Neutrophil (primary cell): Measurements from ENCODE around the gene RXFP1.

Source experiments
- H3K27ac ChIP-seq: fragments of 200-600 bp; sonication (generic); 2 replicates; pipeline ENCODE4 v1.5.1; 2016; ENCODE audit warnings: mild to moderate bottlenecking, moderate library complexity
- H3K27me3 ChIP-seq: fragments of 200-600 bp; sonication (generic); 2 replicates; pipeline ENCODE4 v1.6.0; 2016; ENCODE audit warnings: mild to moderate bottlenecking
- H3K36me3 ChIP-seq: fragments of 200-600 bp; sonication (generic); 2 replicates; pipeline ENCODE4 v1.5.1; 2017
- H3K4me1 ChIP-seq, 2 experiments: fragments of 200-600 bp in 1 of 2; sonication (generic) in 1 of 2; 1 replicate in 1 of 2; 2 replicates in 1 of 2; pipeline versions ENCODE4 v1.5.1 to v1.6.1; 2013 to 2016; ENCODE audit warnings: low read depth in 1 of 2, low read length in 1 of 2, mild to moderate bottlenecking in 1 of 2, moderate library complexity in 1 of 2; ENCODE audit not compliant: control insufficient read depth in 1 of 2, insufficient read depth in 1 of 2
- H3K4me3 ChIP-seq, 2 experiments: fragments of 200-600 bp in 1 of 2; sonication (generic) in 1 of 2; 1 replicate in 1 of 2; 2 replicates in 1 of 2; pipeline ENCODE4 v1.5.1; 2013 to 2016; ENCODE audit warnings: low read depth in 1 of 2, low read length in 1 of 2, mild to moderate bottlenecking in 1 of 2, moderate library complexity in 1 of 2
- H3K9me3 ChIP-seq: fragments of 200-600 bp; sonication (generic); 2 replicates; pipeline ENCODE4 v1.5.1; 2016
- TF ChIP-seq, protein P1 (sequence below): fragments of 200-600 bp; sonication (generic); IDR thresholded peaks from 2 replicates; pipeline ENCODE4 v1.5.1; 2016; ENCODE audit warnings: antibody characterized with exemption

Gene RXFP1

DNA sequence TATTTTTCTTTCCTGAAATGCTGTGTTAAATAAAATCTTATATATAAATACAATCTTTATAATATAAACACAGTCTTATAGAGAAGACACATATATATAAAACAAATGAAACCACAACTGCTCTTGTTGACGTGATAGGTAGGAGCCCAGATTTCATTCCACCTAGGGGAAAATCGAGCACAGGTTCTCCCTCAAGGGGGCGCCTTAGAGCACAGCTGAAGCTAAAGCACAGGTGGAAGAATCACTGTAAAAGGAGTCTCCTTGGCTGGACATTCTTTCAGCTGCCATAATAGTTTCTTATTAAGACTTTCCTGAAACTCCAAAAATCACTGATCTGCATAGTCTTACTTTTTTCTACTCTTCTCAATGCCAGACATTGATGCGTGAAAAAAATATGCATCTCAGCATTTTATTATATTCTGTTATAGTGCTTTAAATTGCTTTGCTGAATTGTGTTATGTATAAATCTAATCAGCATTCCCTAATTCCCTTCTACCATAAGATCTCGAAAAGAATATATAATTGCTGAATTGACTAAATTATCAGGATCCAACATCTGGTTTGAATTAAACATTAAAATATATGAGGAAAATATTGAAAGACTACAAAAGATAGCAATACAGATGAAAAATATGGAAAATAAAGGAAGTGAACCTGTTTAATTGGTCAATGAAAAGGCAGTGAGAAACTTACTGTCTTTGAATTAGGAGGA lies 25.5 kb upstream of the RXFP1 start:
- Histone ChIP-seq H3K4me1 (no peaks in the 10 kb centered on the region), H3K9me3 (no peaks in the 10 kb centered on the region), H3K27ac (no peak overlapping the region), H3K27me3 (no peaks in the 10 kb centered on the region), H3K36me3 (no peaks in the 10 kb centered on the region), H3K4me3 (no peak overlapping the region)
- TF ChIP-seq, protein P1, sequence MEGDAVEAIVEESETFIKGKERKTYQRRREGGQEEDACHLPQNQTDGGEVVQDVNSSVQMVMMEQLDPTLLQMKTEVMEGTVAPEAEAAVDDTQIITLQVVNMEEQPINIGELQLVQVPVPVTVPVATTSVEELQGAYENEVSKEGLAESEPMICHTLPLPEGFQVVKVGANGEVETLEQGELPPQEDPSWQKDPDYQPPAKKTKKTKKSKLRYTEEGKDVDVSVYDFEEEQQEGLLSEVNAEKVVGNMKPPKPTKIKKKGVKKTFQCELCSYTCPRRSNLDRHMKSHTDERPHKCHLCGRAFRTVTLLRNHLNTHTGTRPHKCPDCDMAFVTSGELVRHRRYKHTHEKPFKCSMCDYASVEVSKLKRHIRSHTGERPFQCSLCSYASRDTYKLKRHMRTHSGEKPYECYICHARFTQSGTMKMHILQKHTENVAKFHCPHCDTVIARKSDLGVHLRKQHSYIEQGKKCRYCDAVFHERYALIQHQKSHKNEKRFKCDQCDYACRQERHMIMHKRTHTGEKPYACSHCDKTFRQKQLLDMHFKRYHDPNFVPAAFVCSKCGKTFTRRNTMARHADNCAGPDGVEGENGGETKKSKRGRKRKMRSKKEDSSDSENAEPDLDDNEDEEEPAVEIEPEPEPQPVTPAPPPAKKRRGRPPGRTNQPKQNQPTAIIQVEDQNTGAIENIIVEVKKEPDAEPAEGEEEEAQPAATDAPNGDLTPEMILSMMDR, result peak; percentile 48

DNA sequence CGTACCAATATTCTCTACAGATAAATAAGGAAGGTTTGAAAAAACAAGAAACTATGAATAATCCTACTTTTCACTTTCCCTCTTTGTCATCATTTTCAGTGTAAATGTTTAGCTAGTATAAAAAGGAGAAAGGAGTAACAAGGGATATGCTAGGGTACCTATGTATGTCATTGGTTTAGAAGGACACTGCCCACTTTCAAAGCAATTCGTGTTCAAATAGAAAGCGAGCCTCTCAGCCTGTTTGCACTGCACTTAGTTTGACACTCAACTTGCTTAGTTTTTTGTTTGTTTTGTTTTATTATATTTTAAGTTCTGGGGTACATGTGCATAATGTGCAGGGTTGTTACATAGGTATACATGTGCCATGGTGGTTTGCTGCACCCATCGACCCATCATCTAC lies 21.6 kb upstream of the RXFP1 start:
- H3K27ac ChIP-seq, result no peak overlapping the region

DNA sequence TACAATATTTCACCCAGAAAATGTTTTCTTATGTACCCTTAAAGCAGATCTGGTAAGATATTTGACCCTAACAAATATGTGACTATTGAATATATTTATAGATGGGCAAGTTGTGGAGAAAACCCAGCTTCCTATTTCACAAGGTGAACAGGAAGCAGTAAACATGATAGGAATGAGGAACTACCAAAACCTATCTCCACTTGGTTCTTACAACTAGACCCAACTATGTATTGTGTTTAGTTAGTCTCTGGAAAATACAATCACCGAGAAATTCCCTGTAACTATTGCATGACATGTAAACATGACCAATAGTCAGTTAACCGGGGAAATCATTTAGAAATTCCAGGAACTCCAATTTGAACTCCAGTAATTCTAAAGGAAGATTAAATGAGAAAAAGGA lies 8.4 kb upstream of the RXFP1 start:
- TF ChIP-seq, protein P1, result no peak
- H3K9me3 ChIP-seq, result no peaks in the 10 kb centered on the region
- no peaks in the 10 kb centered on the region for H3K27me3 ChIP-seq
- H3K27ac ChIP-seq, result peak overlapping the region; percentile 83
- peak overlapping the region in 1 of 2 experiments; percentile 5 for H3K4me3 ChIP-seq
- H3K36me3 ChIP-seq, result no peaks in the 10 kb centered on the region
- H3K4me1 ChIP-seq, result peaks cover 17 to 30% of the 10 kb centered on the region in 2 experiments

More for the DNA sequence above, 21.6 kb upstream of the RXFP1 start:
- Histone ChIP-seq H3K9me3 (no peaks in the 10 kb centered on the region), H3K36me3 (no peaks in the 10 kb centered on the region), H3K4me3 (no peak overlapping the region), H3K27me3 (no peaks in the 10 kb centered on the region), H3K4me1 (no peaks in the 10 kb centered on the region)
- TF ChIP-seq, protein P1, result no peak

DNA sequence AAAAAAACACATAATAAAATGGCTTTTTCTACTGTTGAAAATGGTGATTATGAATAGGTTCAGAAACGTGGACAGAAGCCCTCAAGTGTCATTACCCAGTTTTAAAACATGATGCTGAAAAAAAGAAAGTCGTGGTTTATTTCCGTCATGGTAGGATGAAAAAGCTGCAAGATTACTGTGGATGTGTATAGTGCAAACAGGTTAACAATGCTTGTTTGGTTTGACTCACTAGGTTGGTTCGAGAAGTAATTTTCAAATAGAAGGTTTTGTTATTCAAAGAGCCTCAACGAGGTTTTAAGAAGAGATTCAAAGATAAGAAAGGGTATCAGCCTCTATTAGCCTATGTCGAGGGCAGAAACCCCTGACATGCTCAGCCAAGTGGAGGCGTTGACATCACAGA lies 2.5 kb upstream of the RXFP1 start:
- Histone ChIP-seq H3K4me3 (no peak overlapping the region), H3K4me1 (peaks cover 0 to 6% of the 10 kb centered on the region in 2 experiments), H3K9me3 (no peaks in the 10 kb centered on the region), H3K27me3 (no peaks in the 10 kb centered on the region), H3K36me3 (no peaks in the 10 kb centered on the region), H3K27ac (no peak overlapping the region)
- TF ChIP-seq, protein P1, result no peak

DNA sequence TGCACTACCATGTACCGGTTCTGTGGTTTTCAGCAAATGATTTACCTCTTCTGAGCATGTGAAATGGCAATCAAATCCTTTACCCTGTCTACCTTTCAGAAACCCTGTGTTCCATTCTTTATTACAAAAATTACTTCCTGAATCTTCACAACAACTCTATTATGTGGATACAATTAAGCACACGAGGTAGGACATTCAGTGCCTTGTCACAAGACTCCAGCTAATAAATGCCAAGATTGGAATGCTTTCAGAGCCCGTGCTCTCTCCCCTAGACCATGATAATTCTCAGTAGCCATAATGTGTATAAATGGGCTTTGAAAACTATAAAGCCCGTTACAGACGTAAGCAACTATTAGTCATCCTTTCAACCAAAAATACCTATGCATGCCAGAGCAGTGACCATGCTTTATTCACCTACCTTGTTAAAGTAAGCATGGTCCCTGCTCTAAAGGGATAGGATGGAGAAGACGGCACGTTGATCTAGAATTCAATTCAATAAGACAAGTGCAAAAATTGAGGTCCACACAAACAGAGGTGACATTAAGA lies 2.4 kb downstream of the RXFP1 start:
- no peaks in the 10 kb centered on the region for H3K27me3 ChIP-seq
- no peaks in the 10 kb centered on the region for H3K4me1 ChIP-seq
- H3K4me3 ChIP-seq, result no peak overlapping the region
- no peak overlapping the region for H3K27ac ChIP-seq
- TF ChIP-seq, protein P1, result no peak
- H3K36me3 ChIP-seq, result no peaks in the 10 kb centered on the region
- H3K9me3 ChIP-seq, result no peaks in the 10 kb centered on the region
